Measurements from ENCODE around the gene MRTFA. TPM values are rescaled to one million over a fixed set of nuclear protein-coding genes. Genes with fewer than 3 reads are reported as not detected.

Gene MRTFA
- total and polyA plus RNA-seq, 9 of the 15 experiments (the other 6 are each of a cell fraction or from before 2014, with no cell fraction given), result 0.84 to 21.1 (median 3.7) TPM

DNA sequence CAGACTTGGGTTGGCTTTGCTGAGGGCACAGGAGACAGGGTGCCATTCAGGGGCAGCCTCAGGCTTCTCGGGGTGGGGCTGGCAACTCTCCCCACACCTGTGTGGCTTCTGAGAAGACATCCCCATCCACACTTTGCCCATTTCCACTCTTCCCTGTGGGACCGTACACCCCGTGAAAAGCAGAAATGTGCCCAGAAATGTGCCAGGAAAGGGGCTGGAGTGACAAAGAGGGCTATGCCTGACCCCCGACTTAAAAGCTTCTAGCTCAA lies 215.5 kb downstream of the MRTFA start (continued):
- TF ChIP-seq, protein P1, sequence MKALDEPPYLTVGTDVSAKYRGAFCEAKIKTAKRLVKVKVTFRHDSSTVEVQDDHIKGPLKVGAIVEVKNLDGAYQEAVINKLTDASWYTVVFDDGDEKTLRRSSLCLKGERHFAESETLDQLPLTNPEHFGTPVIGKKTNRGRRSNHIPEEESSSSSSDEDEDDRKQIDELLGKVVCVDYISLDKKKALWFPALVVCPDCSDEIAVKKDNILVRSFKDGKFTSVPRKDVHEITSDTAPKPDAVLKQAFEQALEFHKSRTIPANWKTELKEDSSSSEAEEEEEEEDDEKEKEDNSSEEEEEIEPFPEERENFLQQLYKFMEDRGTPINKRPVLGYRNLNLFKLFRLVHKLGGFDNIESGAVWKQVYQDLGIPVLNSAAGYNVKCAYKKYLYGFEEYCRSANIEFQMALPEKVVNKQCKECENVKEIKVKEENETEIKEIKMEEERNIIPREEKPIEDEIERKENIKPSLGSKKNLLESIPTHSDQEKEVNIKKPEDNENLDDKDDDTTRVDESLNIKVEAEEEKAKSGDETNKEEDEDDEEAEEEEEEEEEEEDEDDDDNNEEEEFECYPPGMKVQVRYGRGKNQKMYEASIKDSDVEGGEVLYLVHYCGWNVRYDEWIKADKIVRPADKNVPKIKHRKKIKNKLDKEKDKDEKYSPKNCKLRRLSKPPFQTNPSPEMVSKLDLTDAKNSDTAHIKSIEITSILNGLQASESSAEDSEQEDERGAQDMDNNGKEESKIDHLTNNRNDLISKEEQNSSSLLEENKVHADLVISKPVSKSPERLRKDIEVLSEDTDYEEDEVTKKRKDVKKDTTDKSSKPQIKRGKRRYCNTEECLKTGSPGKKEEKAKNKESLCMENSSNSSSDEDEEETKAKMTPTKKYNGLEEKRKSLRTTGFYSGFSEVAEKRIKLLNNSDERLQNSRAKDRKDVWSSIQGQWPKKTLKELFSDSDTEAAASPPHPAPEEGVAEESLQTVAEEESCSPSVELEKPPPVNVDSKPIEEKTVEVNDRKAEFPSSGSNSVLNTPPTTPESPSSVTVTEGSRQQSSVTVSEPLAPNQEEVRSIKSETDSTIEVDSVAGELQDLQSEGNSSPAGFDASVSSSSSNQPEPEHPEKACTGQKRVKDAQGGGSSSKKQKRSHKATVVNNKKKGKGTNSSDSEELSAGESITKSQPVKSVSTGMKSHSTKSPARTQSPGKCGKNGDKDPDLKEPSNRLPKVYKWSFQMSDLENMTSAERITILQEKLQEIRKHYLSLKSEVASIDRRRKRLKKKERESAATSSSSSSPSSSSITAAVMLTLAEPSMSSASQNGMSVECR (CRISPR knock-in tag; IDR thresholded peaks at IDR 0.05), result no peak
- no peak for TF ChIP-seq NCOA1 (IDR thresholded peaks at IDR 0.05; ENCODE audit: low read depth)

DNA sequence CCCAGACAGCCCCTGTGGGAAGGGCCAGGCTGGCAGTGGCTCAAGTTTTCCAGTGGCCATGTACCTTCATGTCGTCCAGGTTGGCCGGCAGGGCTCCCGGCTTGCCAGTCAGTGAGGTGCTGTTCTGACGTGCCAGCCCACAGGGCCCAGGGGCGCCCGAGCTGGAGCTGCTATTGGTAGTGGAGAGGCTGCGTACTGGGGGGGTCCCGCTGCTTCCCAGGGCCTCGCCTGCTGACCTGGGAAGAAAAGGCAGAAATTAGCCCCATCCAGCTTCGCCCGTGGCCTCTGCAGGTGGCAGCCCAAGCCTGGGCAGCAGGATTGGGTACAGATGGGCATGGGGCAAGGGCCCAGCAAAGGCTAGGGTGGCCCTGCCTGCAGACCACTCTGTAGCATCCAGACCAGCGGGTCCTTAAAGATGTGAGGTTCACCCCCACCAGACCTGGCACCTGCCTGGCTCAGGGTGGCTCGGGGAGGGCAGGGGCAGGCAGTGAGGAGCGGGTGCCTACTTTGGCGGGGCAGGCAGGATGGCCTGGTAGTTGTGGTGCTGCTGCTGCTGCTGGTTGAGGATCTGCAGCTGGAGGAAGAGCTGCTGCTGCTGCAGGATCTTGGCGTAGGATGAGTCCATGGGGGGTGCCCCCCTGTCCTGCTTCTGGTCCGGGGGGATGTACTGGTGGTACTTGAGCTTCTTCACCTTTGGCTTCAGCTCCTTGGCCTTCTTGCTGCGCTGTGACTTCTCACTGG lies 216.0 kb downstream of the MRTFA start:
- no peak for FAIRE-seq
- POLR2A ChIA-PET, result interaction anchor here (0.6 to 1.7 kb wide), 3 partner anchors 9 to 16 kb away, joined by 3 to 8 read pairs (median 5); no protein-coding TSS in a partner anchor
- Histone ChIP-seq H3K27me3 (ENCODE audit: control insufficient read depth in 2 of 2, insufficient read depth in 2 of 2, low read length in 2 of 2) (no peaks in the 10 kb centered on the region), H3K79me2 (ENCODE audit: control insufficient read depth, insufficient read depth, low read length) (no peaks in the 10 kb centered on the region), H4K20me1 (replicated peaks; ENCODE audit: control insufficient read depth, insufficient read depth, low read length) (no peaks in the 10 kb centered on the region), H2AFZ (ENCODE audit: low read depth, low read length) (no peak overlapping the region), H3K4me1 (replicated peaks in 1 of 2; ENCODE audit: control insufficient read depth in 2 of 2, insufficient read depth in 2 of 2, low read length in 2 of 2) (peaks cover 0 to 6% of the 10 kb centered on the region in 2 experiments; a peak in 2 of 5 replicates), H3K9ac (ENCODE audit: insufficient read depth in 1 of 2, low read depth in 2 of 2, low read length in 2 of 2) (no peak overlapping the region), H3K4me3 (no peak overlapping the region), H3K4me2 (ENCODE audit: insufficient read depth, low read length) (no peak overlapping the region), H3K9me3 (replicated peaks; ENCODE audit: control insufficient read depth, insufficient read depth, low read depth, low read length) (no peaks in the 10 kb centered on the region), H3K9me1 (ENCODE audit: control insufficient read depth, insufficient read depth, low read length) (no peaks in the 10 kb centered on the region), H3K36me3 (ENCODE audit: control insufficient read depth, insufficient read depth, low read length) (peaks cover 34% of the 10 kb centered on the region; the same call in 1 of the 3 replicates), H3K27ac (ENCODE audit: extremely low read depth, low read depth, low read length) (no peak overlapping the region)
- BruUV-seq (replicated peaks), result no TSS peak
- TF ChIP-seq ZNF695 (CRISPR knock-in tag; IDR thresholded peaks at IDR 0.05) (no peak), POLR2G (IDR thresholded peaks at IDR 0.05; ENCODE audit: low read depth, low read length) (0 out of 2 replicates have a peak, but pooled peaks have one; percentile 29)
- intact Hi-C loops (cut with micrococcal nuclease), result no loop called here
- in situ Hi-C loops (cut with MboI), result no loop called here
- CTCF ChIA-PET (ENCODE audit: low intra/inter-chr PET ratio), result no interaction called here
- no peak for DNase-seq (ENCODE audit: extremely low read depth in 1 of 4, low spot score in 3 of 4)
- 96% methylated on average over 10 of the region's 18 CpGs for WGBS (ENCODE audit: insufficient coverage, low coverage, missing lambda C conversion rate)
- no peak for ATAC-seq
